Common myeloid progenitor, CD34-positive (primary cell): ENCODE results near the gene VSIG10L2.

Source experiments
- CTCF ChIA-PET: fragments of 350-600 bp; sonication (Branson Sonifier 250); formaldehyde crosslinking; loops from one replicate; lab custom pipeline; 2021; ENCODE audit warnings: antibody characterized with exemption; lab: Charles Lee
- POLR2A ChIA-PET: fragments of 350-600 bp; sonication (Branson Sonifier 250); formaldehyde crosslinking; loops from one replicate; lab custom pipeline; 2021; ENCODE audit warnings: antibody characterized with exemption; lab: Charles Lee
- DNase-seq, 3 donors: peaks; one replicate each; pipeline versions ENCODE4 v3.0.0 to v3.0.0-alpha.2; 2013
- H3K27ac ChIP-seq, 2 experiments: 1 replicate in 1 of 2; 2 replicates in 1 of 2; pipeline ENCODE4 v1.7.0; 2013; ENCODE audit warnings: inconsistent platforms in 2 of 2, low read length in 2 of 2, mild to moderate bottlenecking in 2 of 2, low read depth in 1 of 2, moderate library complexity in 1 of 2; ENCODE audit not compliant: severe bottlenecking in 2 of 2, insufficient read depth in 1 of 2, poor library complexity in 1 of 2
- H3K27me3 ChIP-seq, 5 experiments: replicated peaks in 2 of 5; 1 replicate in 3 of 5; 2 replicates in 2 of 5; pipeline versions ENCODE4 v1.6.1 to v1.7.0; 2013; ENCODE audit warnings: low read length in 4 of 5, mild to moderate bottlenecking in 2 of 5, moderate library complexity in 2 of 5, inconsistent platforms in 1 of 5; ENCODE audit not compliant: insufficient read depth in 5 of 5, control insufficient read depth in 4 of 5
- H3K36me3 ChIP-seq, 4 experiments: 1 replicate in 2 of 4; 2 replicates in 2 of 4; pipeline versions ENCODE4 v1.6.1 to v1.7.0; 2013; ENCODE audit warnings: low read length in 3 of 4, control low read depth in 1 of 4, mild to moderate bottlenecking in 1 of 4; ENCODE audit not compliant: control insufficient read depth in 4 of 4, insufficient read depth in 4 of 4
- H3K4me1 ChIP-seq, 4 experiments: 1 replicate in 3 of 4; 2 replicates in 1 of 4; pipeline versions ENCODE4 v1.6.1 to v1.7.1; 2013; ENCODE audit warnings: low read length in 3 of 4, mild to moderate bottlenecking in 3 of 4, control low read depth in 1 of 4, inconsistent platforms in 1 of 4, moderate library complexity in 1 of 4; ENCODE audit not compliant: control insufficient read depth in 4 of 4, insufficient read depth in 4 of 4; ENCODE audit errors: control extremely low read depth in 1 of 4
- H3K4me3 ChIP-seq, 7 experiments: 1 replicate in 4 of 7; 2 replicates in 3 of 7; pipeline versions ENCODE4 v1.5.1 to v1.7.0; 2013; ENCODE audit warnings: mild to moderate bottlenecking in 7 of 7, low read length in 6 of 7, moderate library complexity in 6 of 7, inconsistent platforms in 2 of 7, low read depth in 2 of 7, control low read depth in 1 of 7; ENCODE audit not compliant: insufficient read depth in 4 of 7, control insufficient read depth in 1 of 7; ENCODE audit errors: extremely low read depth in 1 of 7
- H3K9me3 ChIP-seq, 5 experiments: 1 replicate in 4 of 5; 2 replicates in 1 of 5; pipeline versions ENCODE4 v1.6.1 to v1.7.1; 2013; ENCODE audit warnings: low read length in 4 of 5, mild to moderate bottlenecking in 2 of 5, inconsistent platforms in 1 of 5, low read depth in 1 of 5, moderate library complexity in 1 of 5; ENCODE audit not compliant: control insufficient read depth in 4 of 5, insufficient read depth in 2 of 5; ENCODE audit errors: control extremely low read depth in 1 of 5
- WGBS: methylation state at CpG from one replicate; pipeline ENCODE4 v1.1.5; 2013; ENCODE audit not compliant: insufficient coverage; 5-methylcytosine and 5-hydroxymethylcytosine counted together

Gene VSIG10L2

GRCh38 chr11:125922156-125922555, 23.7 kb upstream of the VSIG10L2 start:
- Histone ChIP-seq H3K36me3 (no peaks in the 10 kb centered on the region), H3K4me3 (no peak overlapping the region), H3K27ac (no peak overlapping the region), H3K27me3 (peaks cover 0 to 7% (median 3%) of the 10 kb centered on the region in 5 experiments), H3K4me1 (no peaks in the 10 kb centered on the region), H3K9me3 (no peaks in the 10 kb centered on the region)
- WGBS, result 96% methylated on average over 3 of the region's 3 CpGs
- DNase-seq, result no peak
- POLR2A ChIA-PET, result no interaction called here
- CTCF ChIA-PET, result interaction anchor here (0.7 to 5.6 kb wide), 6 partner anchors 23 to 295 kb away, joined by 3 to 84 read pairs (median 4); no protein-coding TSS in a partner anchor

GRCh38 chr11:125923012-125923579, 22.7 kb upstream of the VSIG10L2 start:
- H3K9me3 ChIP-seq, result no peaks in the 10 kb centered on the region
- H3K36me3 ChIP-seq, result no peaks in the 10 kb centered on the region
- DNase-seq, result peak; percentile 63 to 80 (median 72)
- CTCF ChIA-PET, result interaction anchor here (0.7 to 5.6 kb wide), 11 partner anchors 9 to 294 kb away, joined by 3 to 84 read pairs (median 4); no protein-coding TSS in a partner anchor
- POLR2A ChIA-PET, result no interaction called here
- no peaks in the 10 kb centered on the region for H3K4me1 ChIP-seq
- peaks cover 0 to 10% (median 3%) of the 10 kb centered on the region in 5 experiments for H3K27me3 ChIP-seq
- WGBS, result 4% methylated on average over 5 of the region's 8 CpGs
- no peak overlapping the region for H3K4me3 ChIP-seq
- no peak overlapping the region for H3K27ac ChIP-seq

- Histone ChIP-seq H3K9me3 (no peaks in the 10 kb centered on the region), H3K4me1 (no peaks in the 10 kb centered on the region), H3K27me3 (peaks cover 0 to 10% (median 4%) of the 10 kb centered on the region in 5 experiments), H3K4me3 (no peak overlapping the region), H3K27ac (no peak overlapping the region), H3K36me3 (no peaks in the 10 kb centered on the region)
- POLR2A ChIA-PET, result no interaction called here
- no peak for DNase-seq
- CTCF ChIA-PET, result interaction anchor here (1.1 to 5.6 kb wide), 10 partner anchors 8 to 272 kb away, joined by 3 to 84 read pairs (median 4); partner anchors contain the start of gene VSIG10L2
- WGBS, result 95% methylated on average over 6 of the region's 8 CpGs
Measured at GRCh38 chr11:125923633-125924032, 22.2 kb upstream of the VSIG10L2 start.

GRCh38 chr11:125924384-125925007, 21.3 kb upstream of the VSIG10L2 start:
- Histone ChIP-seq H3K4me3 (no peak overlapping the region), H3K36me3 (no peaks in the 10 kb centered on the region), H3K27ac (no peak overlapping the region), H3K9me3 (no peaks in the 10 kb centered on the region), H3K4me1 (peaks cover 0 to under 1% (median 0%) of the 10 kb centered on the region in 4 experiments), H3K27me3 (peaks cover 0 to 12% (median 5%) of the 10 kb centered on the region in 5 experiments)
- CTCF ChIA-PET, result interaction anchor here (1.3 to 5.6 kb wide), 5 partner anchors 14 to 266 kb away, joined by 3 to 84 read pairs (median 6); partner anchors contain the start of gene VSIG10L2
- POLR2A ChIA-PET, result no interaction called here
- no peak for DNase-seq
- 96% methylated on average over 8 of the region's 9 CpGs for WGBS

- Histone ChIP-seq H3K27ac (no peak overlapping the region), H3K9me3 (no peaks in the 10 kb centered on the region), H3K4me3 (no peak overlapping the region), H3K4me1 (peaks cover 0 to 2% (median 0%) of the 10 kb centered on the region in 4 experiments), H3K27me3 (peaks cover 0 to 13% (median 8%) of the 10 kb centered on the region in 5 experiments), H3K36me3 (no peaks in the 10 kb centered on the region)
- CTCF ChIA-PET, result interaction anchor here (1.0 to 5.6 kb wide), 6 partner anchors 16 to 265 kb away, joined by 3 to 84 read pairs (median 4); partner anchors contain the start of genes PUS3 and VSIG10L2
- 89% methylated on average over 6 of the region's 6 CpGs for WGBS
- no peak for DNase-seq
- POLR2A ChIA-PET, result no interaction called here
Measured at GRCh38 chr11:125925247-125925740, 20.6 kb upstream of the VSIG10L2 start.

GRCh38 chr11:125925804-125926203, 20.0 kb upstream of the VSIG10L2 start:
- no peak for DNase-seq
- no peak overlapping the region for H3K4me3 ChIP-seq
- ChIA-PET CTCF (interaction anchor here (1.0 to 5.6 kb wide), 5 partner anchors 16 to 265 kb away, joined by 3 to 84 read pairs (median 4); partner anchors contain the start of gene PUS3), POLR2A (no interaction called here)
- no peaks in the 10 kb centered on the region for H3K36me3 ChIP-seq
- H3K27ac ChIP-seq, result no peak overlapping the region
- H3K9me3 ChIP-seq, result no peaks in the 10 kb centered on the region
- peaks cover 0 to 13% (median 6%) of the 10 kb centered on the region in 5 experiments for H3K27me3 ChIP-seq
- 76% methylated on average over 2 of the region's 3 CpGs for WGBS
- H3K4me1 ChIP-seq, result peaks cover 0 to 2% (median 0%) of the 10 kb centered on the region in 4 experiments
